Heart right ventricle (tissue), 16 donors: ENCODE results near the gene EPB41L3. TPM values are rescaled to one million over a fixed set of nuclear protein-coding genes. Genes with fewer than 3 reads are reported as not detected.

Source experiments
- ATAC-seq, 8 donors: fragments of 200-7000 bp; cut with Tn5 transposase; one replicate each; pipeline ENCODE4 v1.9.1; 2020; ENCODE audit warnings: mild to moderate bottlenecking in 8 of 8, moderate library complexity in 8 of 8, moderate number of reproducible peaks in 1 of 8
- DNase-seq, 2 donors: peaks; one replicate each; pipeline ENCODE4 v3.0.0-alpha.2; 2020
- H3K27ac ChIP-seq, 10 donors: fragments of 200-600 bp; sonication (generic) in 2 of 10; one replicate each; pipeline versions ENCODE4 v1.5.0 to v1.8.0; 2020 to 2022; ENCODE audit warnings: mild to moderate bottlenecking in 3 of 10
- H3K27me3 ChIP-seq, 7 donors: fragments of 200-600 bp; one replicate each; pipeline ENCODE4 v1.8.0; 2021 to 2022; ENCODE audit warnings: mild to moderate bottlenecking in 2 of 7
- H3K36me3 ChIP-seq, 9 donors: fragments of 200-600 bp; sonication (generic) in 1 of 9; one replicate each; pipeline versions ENCODE4 v1.5.0 to v1.8.0; 2020 to 2022; ENCODE audit warnings: mild to moderate bottlenecking in 2 of 9
- H3K4me1 ChIP-seq, 9 donors: fragments of 200-600 bp; sonication (generic) in 1 of 9; one replicate each; pipeline versions ENCODE4 v1.5.0 to v1.8.0; 2020 to 2022; ENCODE audit warnings: mild to moderate bottlenecking in 4 of 9
- H3K4me3 ChIP-seq, 10 donors: fragments of 200-600 bp; sonication (generic) in 2 of 10; one replicate each; pipeline versions ENCODE4 v1.5.0 to v1.8.0; 2020 to 2022; ENCODE audit warnings: mild to moderate bottlenecking in 7 of 10, moderate library complexity in 2 of 10
- H3K9me3 ChIP-seq, 11 donors: fragments of 200-600 bp in 10 of 11; sonication (generic) in 2 of 11; one replicate each; pipeline versions ENCODE4 v1.5.0 to v1.8.0; 2013 to 2022; ENCODE audit warnings: mild to moderate bottlenecking in 2 of 11, control low read depth in 1 of 11, moderate library complexity in 1 of 11
- CTCF ChIP-seq, 9 donors: fragments of 200-600 bp; sonication (generic) in 2 of 9; IDR thresholded peaks; one replicate each; pipeline versions ENCODE4 v1.5.0 to v1.8.0; 2021 to 2022; ENCODE audit warnings: antibody characterized with exemption in 9 of 9, mild to moderate bottlenecking in 5 of 9, moderate library complexity in 1 of 9
- WGBS, 2 donors: extraction: QIAGEN DNeasy Blood & Tissue Kit; methylation state at CpG; one replicate each; pipeline ENCODE4 v1.1.7; 2013; ENCODE audit warnings: inconsistent platforms in 1 of 2; 5-methylcytosine and 5-hydroxymethylcytosine counted together
- intact Hi-C, 10 donors: fragments of 100-400 bp; cut with DNase I; formaldehyde crosslinking; loops; one replicate each; pipeline versions ENCODE4 v1.11.1 to v1.14.2; 2022
- polyA plus RNA-seq, 2 donors: library from polyadenylated mRNA; stranded (reverse); fragments of 200-250 nt; gene quantifications; one replicate each; pipeline ENCODE4 v1.2.3, GENCODE V29; 2013
- total RNA-seq, 10 donors: library from RNA; stranded (reverse); fragmentation: NEBNext Ultra II Directional in 3 of 10; extraction: Animal tissue kit (Norgen Biotek cat#: 25700) in 3 of 10; gene quantifications; one replicate each; pipeline versions ENCODE4 v1.2.1 to v1.2.4, GENCODE V29; 2021 to 2023
- donor health status: Arrhythmogenic right ventricular cardiomyopathy.
- donor health status: ischemic (EF 13 %, LVEDD 7.1; RV severe dilation, severe dysfunction).
- donor health status: healthy with polysubstance abuse.
- donor health status: DM: no; HTN: yes; CAD: no.
- donor health status: DM: no; HTN: no; CAD: no.
- donor health status: ischemic (EF 25% LVEDD 6.9; RV normal size, moderate dysfunction).
- donor health status: ischemic (EF 25% LVEDD 5.7; RV mildly dilated, moderate dysfunction).
- donor health status: healthy.
- donor health status: DM: yes; HTN: yes; CAD: no.
- donor health status: Ischemic cardiomyopathy.
- donor health status: ischemic (EF 35%, LVEDD 5.7; RV mildly dilated, moderate dysfunction).
- donor health status: nonischemic (EF 11% LVEDD 7.7; RV severe dilation, severe dysfunction).
- donor health status: DM: yes; HTN: yes; CAD: no.
- donor health status: PGD.
- donor health status: ischemic (EF 29% LVEDD 5.4; RV normal size, mild dysfunction).
- donor health status: nonischemic (EF 23%, LVEDD 6.1; RV moderate dilation, normal function).

Gene EPB41L3
- total and polyA plus RNA-seq, 12 donors: 2.9 to 29.1 (median 6.3) TPM

- Histone ChIP-seq H3K36me3 (no peaks in the 10 kb centered on the region), H3K4me3 (no peak overlapping the region), H3K4me1 (peaks cover 0 to 32% (median 5%) of the 10 kb centered on the region in 9 donors), H3K9me3 (no peaks in the 10 kb centered on the region), H3K27ac (peak overlapping the region in 1 of 10 donors; percentile 44), H3K27me3 (peaks cover 0 to 31% (median 21%) of the 10 kb centered on the region in 7 donors)
- WGBS, 2 donors: 90 to 93% methylated on average over 2 of the region's 2 CpGs
- ATAC-seq (no peak), DNase-seq (no peak)
- TF ChIP-seq CTCF (IDR thresholded peaks at IDR 0.05): no peak
- intact Hi-C loops: loop anchor here in 1 of 10 donors (10.0 kb wide), 1 partner anchor 65 kb away; no protein-coding TSS in a partner anchor
These were observed 4.4 kb downstream of the EPB41L3 start for GRCh38 chr18:5539391-5539790.

- intact Hi-C loops: loop anchor here in 1 of 10 donors (10.0 kb wide), 1 partner anchor 64 kb away; no protein-coding TSS in a partner anchor
- H3K4me3 ChIP-seq: no peak overlapping the region
- H3K27me3 ChIP-seq: peaks cover 0 to 23% (median 14%) of the 10 kb centered on the region in 7 donors
- 62 to 65% methylated on average over 2 of the region's 2 CpGs for WGBS, 2 donors
- TF ChIP-seq CTCF (IDR thresholded peaks at IDR 0.05): no peak
- peak overlapping the region in 1 of 10 donors; percentile 44 for H3K27ac ChIP-seq
- ATAC-seq (no peak), DNase-seq (no peak)
- peaks cover 0 to 32% (median 0%) of the 10 kb centered on the region in 9 donors for H3K4me1 ChIP-seq
- no peaks in the 10 kb centered on the region for H3K9me3 ChIP-seq
- H3K36me3 ChIP-seq: no peaks in the 10 kb centered on the region
These were observed 5.3 kb downstream of the EPB41L3 start for GRCh38 chr18:5538544-5538943.

- DNase-seq (no peak), ATAC-seq (no peak)
- Histone ChIP-seq H3K4me1 (peaks cover 0 to 32% (median 0%) of the 10 kb centered on the region in 9 donors), H3K27me3 (peaks cover 0 to 20% (median 14%) of the 10 kb centered on the region in 7 donors), H3K4me3 (no peak overlapping the region), H3K27ac (no peak overlapping the region), H3K36me3 (no peaks in the 10 kb centered on the region), H3K9me3 (no peaks in the 10 kb centered on the region)
- WGBS, 2 donors: 78 to 85% methylated on average over 2 of the region's 2 CpGs
- no peak for TF ChIP-seq CTCF (IDR thresholded peaks at IDR 0.05)
- intact Hi-C loops: loop anchor here in 1 of 10 donors (10.0 kb wide), 1 partner anchor 63 kb away; no protein-coding TSS in a partner anchor
These were observed 5.9 kb downstream of the EPB41L3 start for GRCh38 chr18:5537860-5538259.

GRCh38 chr18:5534845-5535244 lies 9.0 kb downstream of the EPB41L3 start:
- DNase-seq (no peak), ATAC-seq (no peak)
- intact Hi-C loops: loop anchor here in 1 of 10 donors (10.0 kb wide), 1 partner anchor 60 kb away; no protein-coding TSS in a partner anchor
- H3K9me3 ChIP-seq: no peaks in the 10 kb centered on the region
- 87 to 88% methylated on average over 5 of the region's 5 CpGs for WGBS, 2 donors
- H3K4me3 ChIP-seq: no peak overlapping the region
- no peak overlapping the region for H3K27ac ChIP-seq
- peaks cover 0 to 15% (median 0%) of the 10 kb centered on the region in 9 donors for H3K4me1 ChIP-seq
- H3K27me3 ChIP-seq: peaks cover 0 to 6% (median 0%) of the 10 kb centered on the region in 7 donors
- TF ChIP-seq CTCF (IDR thresholded peaks at IDR 0.05): no peak
- H3K36me3 ChIP-seq: no peaks in the 10 kb centered on the region
